Adrenal gland (tissue), 5 donors: ENCODE measurements around the gene NOTCH3.

Experiments used
- POLR2A ChIP-seq, 2 donors: fragments of 450-650 bp; IDR thresholded peaks; one replicate each; pipeline ENCODE4 v1.6.1; 2017; ENCODE audit warnings: antibody characterized with exemption in 2 of 2, mild to moderate bottlenecking in 2 of 2, moderate library complexity in 1 of 2
- TF ChIP-seq, protein P1 (sequence below), 6 experiments: fragments of 450-650 bp in 4 of 6; fragments of 200-600 bp in 2 of 6; sonication (generic) in 1 of 6; IDR thresholded peaks; 1 replicate in 5 of 6; 2 replicates in 1 of 6; pipeline versions ENCODE4 v1.5.1 to v1.8.0; 2016 to 2021; ENCODE audit warnings: antibody characterized with exemption in 6 of 6, mild to moderate bottlenecking in 2 of 6, moderate library complexity in 1 of 6
- donor health status: DM: no; HTN: no; CAD: no.

DNA sequence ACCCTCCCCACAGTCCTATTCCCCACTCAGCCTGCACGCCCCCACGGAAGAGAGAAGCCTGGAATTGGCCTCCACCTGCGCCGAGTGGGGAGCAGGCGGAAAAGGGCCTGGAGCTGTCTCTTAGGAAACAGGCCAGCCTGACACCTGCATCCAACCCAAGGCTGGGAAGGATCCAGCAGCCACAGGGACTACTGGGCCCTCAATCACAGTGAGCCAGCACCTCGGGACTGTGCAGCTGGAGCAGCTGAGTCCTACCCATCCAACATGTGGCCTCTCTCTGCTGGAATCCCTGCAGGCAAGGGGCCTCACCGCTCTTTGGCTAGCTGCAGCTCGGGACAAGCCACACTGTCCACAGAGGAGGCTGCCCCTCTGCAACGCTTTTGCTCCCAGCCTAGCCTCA, 39.7 kb upstream of the NOTCH3 start:
- TF ChIP-seq, protein P1, sequence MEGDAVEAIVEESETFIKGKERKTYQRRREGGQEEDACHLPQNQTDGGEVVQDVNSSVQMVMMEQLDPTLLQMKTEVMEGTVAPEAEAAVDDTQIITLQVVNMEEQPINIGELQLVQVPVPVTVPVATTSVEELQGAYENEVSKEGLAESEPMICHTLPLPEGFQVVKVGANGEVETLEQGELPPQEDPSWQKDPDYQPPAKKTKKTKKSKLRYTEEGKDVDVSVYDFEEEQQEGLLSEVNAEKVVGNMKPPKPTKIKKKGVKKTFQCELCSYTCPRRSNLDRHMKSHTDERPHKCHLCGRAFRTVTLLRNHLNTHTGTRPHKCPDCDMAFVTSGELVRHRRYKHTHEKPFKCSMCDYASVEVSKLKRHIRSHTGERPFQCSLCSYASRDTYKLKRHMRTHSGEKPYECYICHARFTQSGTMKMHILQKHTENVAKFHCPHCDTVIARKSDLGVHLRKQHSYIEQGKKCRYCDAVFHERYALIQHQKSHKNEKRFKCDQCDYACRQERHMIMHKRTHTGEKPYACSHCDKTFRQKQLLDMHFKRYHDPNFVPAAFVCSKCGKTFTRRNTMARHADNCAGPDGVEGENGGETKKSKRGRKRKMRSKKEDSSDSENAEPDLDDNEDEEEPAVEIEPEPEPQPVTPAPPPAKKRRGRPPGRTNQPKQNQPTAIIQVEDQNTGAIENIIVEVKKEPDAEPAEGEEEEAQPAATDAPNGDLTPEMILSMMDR (IDR thresholded peaks at IDR 0.05) = no peak
- no peak for TF ChIP-seq POLR2A (IDR thresholded peaks at IDR 0.05)
